Measurements from ENCODE around the gene B3GNT3. TPM values are rescaled to one million over a fixed set of nuclear protein-coding genes. Genes with fewer than 3 reads are reported as not detected.

The B3GNT3 gene
- total and polyA plus RNA-seq, 4 donors = 0.42 to 4.5 (median 1.9) TPM; not detected in 1

DNA sequence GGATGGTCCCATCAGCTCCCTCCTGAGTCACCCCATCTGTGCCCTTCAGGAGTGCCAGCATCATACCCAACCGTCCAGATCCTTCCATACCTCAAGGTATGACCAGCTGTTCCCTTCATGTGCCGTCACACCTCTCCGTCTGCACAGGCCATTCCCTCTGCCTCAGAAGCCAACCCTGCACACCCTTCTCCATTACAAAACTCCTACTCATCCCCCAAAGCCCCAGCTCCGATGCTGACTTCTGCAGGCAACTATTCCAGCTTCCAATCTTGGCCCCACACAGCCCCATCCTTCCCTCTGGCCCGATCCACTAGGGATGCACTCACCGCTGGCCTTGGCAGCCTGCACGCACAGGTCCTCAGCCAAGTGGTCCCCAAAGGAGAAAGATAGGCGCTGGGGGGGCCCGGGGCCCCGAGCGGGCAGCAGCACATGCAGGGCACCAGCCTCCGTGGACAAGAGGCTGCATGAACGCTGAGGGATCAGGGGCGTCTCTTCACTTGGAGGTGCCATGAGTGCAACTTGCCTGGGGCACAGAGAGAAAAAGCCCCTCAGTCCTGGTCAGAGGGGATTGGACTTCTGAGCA, 49.1 kb downstream of the B3GNT3 start:
- no peaks in the 10 kb centered on the region for H3K36me3 ChIP-seq (ENCODE audit: control insufficient read depth in 1 of 2, insufficient read depth in 2 of 2, low read length in 1 of 2)

DNA sequence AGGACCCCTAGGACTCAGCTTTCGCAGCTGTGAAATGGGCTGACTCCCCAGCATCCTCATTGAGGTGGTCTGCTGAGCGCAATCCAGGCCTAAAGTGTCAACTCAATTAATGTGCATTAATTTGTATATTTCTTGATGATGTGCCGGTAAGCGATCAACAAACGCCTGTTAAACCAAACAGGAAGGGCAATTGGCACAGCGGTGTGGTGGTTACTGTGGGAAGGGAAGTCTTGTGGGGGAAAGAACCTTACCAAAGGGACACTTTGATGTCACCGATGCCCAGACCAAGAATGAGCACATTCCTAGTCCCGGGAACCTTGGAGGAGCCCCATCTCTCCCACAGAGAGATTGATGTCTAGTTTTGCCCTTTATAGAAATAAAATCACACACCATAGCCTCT, 51.2 kb downstream of the B3GNT3 start:
- Histone ChIP-seq H3K4me1 (ENCODE audit: control insufficient read depth in 1 of 2, insufficient read depth in 2 of 2, low read length in 2 of 2) (no peaks in the 10 kb centered on the region), H3K27ac (ENCODE audit: low read depth in 1 of 2, low read length in 2 of 2) (no peak overlapping the region), H3K27me3 (ENCODE audit: control insufficient read depth in 1 of 2, insufficient read depth in 2 of 2, low read length in 1 of 2) (no peaks in the 10 kb centered on the region), H3K4me3 (ENCODE audit: low read length in 2 of 2) (no peak overlapping the region), H3K9me3 (ENCODE audit: control insufficient read depth, low read length) (no peaks in the 10 kb centered on the region), H3K36me3 (ENCODE audit: control insufficient read depth in 1 of 2, insufficient read depth in 2 of 2, low read length in 1 of 2) (no peaks in the 10 kb centered on the region)
- intact Hi-C loops (cut with DNase I) = no loop called here
- WGBS, 2 donors = 89 to 90% methylated on average over 8 of the region's 8 CpGs
- DNase-seq = no peak
- no peak for ATAC-seq (ENCODE audit: low FRiP score)

More for the DNA sequence above, 49.1 kb downstream of the B3GNT3 start:
- Histone ChIP-seq H3K27ac (ENCODE audit: low read depth in 1 of 2, low read length in 2 of 2) (no peak overlapping the region), H3K27me3 (ENCODE audit: control insufficient read depth in 1 of 2, insufficient read depth in 2 of 2, low read length in 1 of 2) (no peaks in the 10 kb centered on the region), H3K4me1 (ENCODE audit: control insufficient read depth in 1 of 2, insufficient read depth in 2 of 2, low read length in 2 of 2) (no peaks in the 10 kb centered on the region), H3K9me3 (ENCODE audit: control insufficient read depth, low read length) (no peaks in the 10 kb centered on the region), H3K4me3 (ENCODE audit: low read length in 2 of 2) (no peak overlapping the region)
- ATAC-seq (ENCODE audit: low FRiP score) (no peak), DNase-seq (no peak)
- 80 to 88% methylated on average over 14 of the region's 14 CpGs for WGBS, 2 donors
- intact Hi-C loops (cut with DNase I) = no loop called here

DNA sequence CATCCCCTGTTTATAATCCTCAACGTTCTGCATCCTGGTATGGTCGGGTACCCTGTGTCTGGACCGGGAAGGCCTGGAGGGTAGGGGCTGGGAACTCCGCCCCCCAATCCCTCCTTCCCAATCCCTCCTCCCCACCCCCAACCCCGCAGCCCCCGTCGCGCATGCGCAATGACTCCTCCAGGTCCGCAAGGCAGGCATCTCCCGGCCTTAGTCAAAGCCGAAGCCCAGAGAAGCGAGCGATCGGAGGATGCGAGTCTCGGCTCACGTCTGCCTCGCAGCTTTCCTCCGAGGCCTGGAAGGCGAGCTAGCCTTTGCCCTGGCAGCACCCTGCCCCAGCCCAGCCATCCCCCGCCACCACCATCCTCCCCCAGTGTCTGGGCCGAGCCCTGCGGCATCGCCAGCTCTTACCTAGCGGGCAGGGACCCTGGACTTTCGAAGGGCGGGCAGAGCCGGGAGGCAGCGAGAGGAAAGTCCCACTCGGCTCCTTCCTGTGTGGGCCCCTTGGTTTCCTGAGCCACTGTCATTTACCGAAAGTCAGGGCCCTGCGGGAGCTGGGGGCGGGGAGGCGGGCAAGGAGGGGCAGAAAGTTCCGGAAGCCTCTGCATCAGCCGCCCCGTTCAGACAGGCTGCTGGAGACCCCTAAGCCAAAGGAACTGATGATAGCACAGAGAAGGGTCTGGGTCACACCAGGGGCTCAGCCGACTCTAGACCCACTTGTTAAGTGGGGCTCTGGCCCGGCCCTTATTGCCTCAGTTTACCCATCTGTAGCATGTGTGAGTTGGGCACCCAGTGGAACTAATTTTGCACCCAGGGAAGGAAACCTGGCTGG, 52.8 kb downstream of the B3GNT3 start, which contains the start of gene JAK3:
TSS of gene JAK3 (minus strand) at position 445 of the 829 bp plus-strand sequence. CDS start 3,565 bp downstream, outside the sequence.
- H3K36me3 ChIP-seq (ENCODE audit: control insufficient read depth in 1 of 2, insufficient read depth in 2 of 2, low read length in 1 of 2) = no peaks in the 10 kb centered on the region
- WGBS, 2 donors = 9 to 12% methylated on average over 36 to 40 of the region's 40 CpGs
- H3K27me3 ChIP-seq (ENCODE audit: control insufficient read depth in 1 of 2, insufficient read depth in 2 of 2, low read length in 1 of 2) = no peaks in the 10 kb centered on the region
- no peak within 1 kb of the TSS for H3K4me3 ChIP-seq (ENCODE audit: low read length in 2 of 2)
- H3K27ac ChIP-seq (ENCODE audit: low read depth in 1 of 2, low read length in 2 of 2) = no peak within 1 kb of the TSS
- DNase-seq = peak; percentile 86 to 92
- peaks cover 2% of the 10 kb centered on the region for H3K9me3 ChIP-seq (ENCODE audit: control insufficient read depth, low read length)
- ATAC-seq (ENCODE audit: low FRiP score) = peak; percentile 67
- no peaks in the 10 kb centered on the region for H3K4me1 ChIP-seq (ENCODE audit: control insufficient read depth in 1 of 2, insufficient read depth in 2 of 2, low read length in 2 of 2)
- intact Hi-C loops (cut with DNase I) = no loop called here

DNA sequence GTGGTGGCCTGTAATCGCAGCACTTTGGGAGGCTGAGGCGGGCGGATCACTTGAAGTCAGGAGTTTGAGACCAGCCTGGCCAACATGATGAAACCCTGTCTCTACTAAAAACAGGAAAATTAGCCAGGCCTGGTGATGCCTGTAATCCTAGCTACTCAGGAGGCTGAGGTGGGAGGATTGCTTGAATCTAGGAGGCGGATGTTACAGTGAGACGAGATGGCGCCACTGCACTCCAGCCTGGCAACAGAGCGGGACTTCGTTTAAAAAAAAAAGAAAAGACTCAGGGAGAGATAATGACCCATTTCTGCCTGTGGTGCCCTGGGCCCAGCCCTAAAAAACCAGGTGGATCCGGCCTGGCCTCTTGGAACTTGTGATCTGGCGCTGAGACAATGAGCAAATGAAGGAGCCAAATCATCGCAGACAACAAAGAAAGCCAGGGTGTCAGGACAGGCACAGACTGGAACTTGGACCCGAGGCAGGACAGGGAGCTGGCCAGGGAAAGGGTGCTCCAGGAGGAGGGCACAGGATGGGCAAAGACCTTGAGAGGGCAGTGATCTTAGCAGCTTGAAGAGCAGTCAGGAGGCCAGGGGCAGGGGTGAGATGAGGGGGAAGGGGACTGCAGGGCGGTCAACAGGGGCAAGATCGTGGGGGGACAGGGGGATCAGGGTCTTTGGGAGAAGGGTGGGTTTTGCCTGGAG, 53.8 kb downstream of the B3GNT3 start:
- 88 to 91% methylated on average over 14 of the region's 14 CpGs for WGBS, 2 donors
- Histone ChIP-seq H3K27ac (ENCODE audit: low read depth in 1 of 2, low read length in 2 of 2) (no peak overlapping the region), H3K9me3 (ENCODE audit: control insufficient read depth, low read length) (peaks cover 2% of the 10 kb centered on the region), H3K4me1 (ENCODE audit: control insufficient read depth in 1 of 2, insufficient read depth in 2 of 2, low read length in 2 of 2) (no peaks in the 10 kb centered on the region), H3K4me3 (ENCODE audit: low read length in 2 of 2) (no peak overlapping the region), H3K36me3 (ENCODE audit: control insufficient read depth in 1 of 2, insufficient read depth in 2 of 2, low read length in 1 of 2) (no peaks in the 10 kb centered on the region), H3K27me3 (ENCODE audit: control insufficient read depth in 1 of 2, insufficient read depth in 2 of 2, low read length in 1 of 2) (no peaks in the 10 kb centered on the region)
- DNase-seq (no peak), ATAC-seq (ENCODE audit: low FRiP score) (no peak)
- intact Hi-C loops (cut with DNase I) = no loop called here

DNA sequence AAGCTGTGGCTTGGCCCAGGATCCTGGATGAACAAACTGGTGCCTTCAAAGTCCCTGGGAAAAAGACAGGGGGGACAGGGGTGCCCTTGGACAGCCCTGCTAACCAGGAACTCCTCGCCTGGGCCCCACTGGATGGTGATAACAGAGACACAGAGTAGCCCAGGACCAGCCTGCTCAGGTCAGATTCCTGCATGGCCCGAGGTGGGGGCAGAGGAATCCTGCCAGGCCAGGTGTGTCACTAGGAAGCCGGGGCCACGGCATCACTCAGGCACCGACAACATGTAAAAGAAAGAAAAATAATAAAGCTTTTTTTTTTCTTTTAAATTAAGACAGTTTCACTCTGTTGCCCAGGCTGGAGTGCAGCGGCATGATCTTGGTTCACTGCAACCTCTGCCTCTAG, 59.1 kb downstream of the B3GNT3 start:
- Histone ChIP-seq H3K9me3 (ENCODE audit: control insufficient read depth, low read length) (peaks cover 2% of the 10 kb centered on the region), H3K4me3 (ENCODE audit: low read length in 2 of 2) (no peak overlapping the region), H3K36me3 (ENCODE audit: control insufficient read depth in 1 of 2, insufficient read depth in 2 of 2, low read length in 1 of 2) (no peaks in the 10 kb centered on the region), H3K27me3 (ENCODE audit: control insufficient read depth in 1 of 2, insufficient read depth in 2 of 2, low read length in 1 of 2) (no peaks in the 10 kb centered on the region), H3K27ac (ENCODE audit: low read depth in 1 of 2, low read length in 2 of 2) (no peak overlapping the region), H3K4me1 (ENCODE audit: control insufficient read depth in 1 of 2, insufficient read depth in 2 of 2, low read length in 2 of 2) (no peaks in the 10 kb centered on the region)
- no peak for DNase-seq
- intact Hi-C loops (cut with DNase I) = loop anchor here in 1 of 2 donors (10.0 kb wide), 1 partner anchor 379 kb away; the partner anchor contains the start of gene SLC27A1
- 81 to 89% methylated on average over 6 of the region's 6 CpGs for WGBS, 2 donors
- no peak for ATAC-seq (ENCODE audit: low FRiP score)

DNA sequence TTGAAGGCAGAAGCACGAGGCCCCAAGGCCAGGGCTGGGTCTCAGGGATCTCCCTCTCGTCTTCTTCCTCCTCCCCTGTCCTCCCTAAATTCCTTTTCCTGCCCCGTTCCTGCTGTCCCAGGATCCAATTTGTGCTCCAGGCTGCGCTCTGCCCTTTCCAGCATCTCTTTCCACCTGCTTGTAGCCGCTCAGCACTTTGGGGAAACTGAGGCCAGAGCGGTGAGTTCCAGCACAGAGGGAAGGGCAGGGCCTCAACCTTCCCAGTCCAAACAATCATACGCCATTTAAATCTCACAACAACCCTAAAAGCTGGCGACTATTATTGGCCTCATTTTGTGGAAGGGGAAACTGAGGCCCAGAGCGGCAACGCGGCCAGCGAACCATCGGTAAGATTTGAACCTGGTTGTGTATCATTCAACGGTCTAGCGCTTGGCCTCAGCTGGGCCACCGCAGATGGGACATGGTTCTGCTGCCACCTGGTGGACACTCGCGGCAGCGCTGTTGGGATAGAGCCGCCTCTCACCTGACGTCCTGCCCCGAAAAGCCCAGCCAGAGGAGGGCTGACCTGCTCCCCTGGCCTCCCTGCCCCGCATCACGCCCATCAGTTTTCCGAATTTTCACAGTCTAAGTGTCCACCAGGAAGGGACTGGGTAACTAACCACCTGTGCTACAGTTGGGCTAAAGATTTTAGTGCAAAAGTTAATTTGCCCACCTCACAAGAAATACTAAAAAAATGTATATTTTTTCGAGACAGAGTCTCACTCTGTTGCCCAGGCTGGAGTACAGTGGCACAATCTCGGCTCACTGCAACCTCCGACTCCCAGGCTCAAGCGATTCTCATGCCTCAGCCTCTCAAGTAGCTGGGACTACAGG, 60.6 kb downstream of the B3GNT3 start:
- 13% methylated on average over 29 of the region's 29 CpGs for WGBS, 2 donors
- DNase-seq (peak; percentile 89 to 97), ATAC-seq (ENCODE audit: low FRiP score) (peak; percentile 78)
- Histone ChIP-seq H3K36me3 (ENCODE audit: control insufficient read depth in 1 of 2, insufficient read depth in 2 of 2, low read length in 1 of 2) (no peaks in the 10 kb centered on the region), H3K9me3 (ENCODE audit: control insufficient read depth, low read length) (peaks cover 2% of the 10 kb centered on the region), H3K4me1 (ENCODE audit: control insufficient read depth in 1 of 2, insufficient read depth in 2 of 2, low read length in 2 of 2) (no peaks in the 10 kb centered on the region), H3K27me3 (ENCODE audit: control insufficient read depth in 1 of 2, insufficient read depth in 2 of 2, low read length in 1 of 2) (no peaks in the 10 kb centered on the region), H3K27ac (ENCODE audit: low read depth in 1 of 2, low read length in 2 of 2) (no peak overlapping the region), H3K4me3 (ENCODE audit: low read length in 2 of 2) (no peak overlapping the region)
- intact Hi-C loops (cut with DNase I) = loop anchor here in 1 of 2 donors (10.0 kb wide), 1 partner anchor 381 kb away; the partner anchor contains the start of gene SLC27A1

DNA sequence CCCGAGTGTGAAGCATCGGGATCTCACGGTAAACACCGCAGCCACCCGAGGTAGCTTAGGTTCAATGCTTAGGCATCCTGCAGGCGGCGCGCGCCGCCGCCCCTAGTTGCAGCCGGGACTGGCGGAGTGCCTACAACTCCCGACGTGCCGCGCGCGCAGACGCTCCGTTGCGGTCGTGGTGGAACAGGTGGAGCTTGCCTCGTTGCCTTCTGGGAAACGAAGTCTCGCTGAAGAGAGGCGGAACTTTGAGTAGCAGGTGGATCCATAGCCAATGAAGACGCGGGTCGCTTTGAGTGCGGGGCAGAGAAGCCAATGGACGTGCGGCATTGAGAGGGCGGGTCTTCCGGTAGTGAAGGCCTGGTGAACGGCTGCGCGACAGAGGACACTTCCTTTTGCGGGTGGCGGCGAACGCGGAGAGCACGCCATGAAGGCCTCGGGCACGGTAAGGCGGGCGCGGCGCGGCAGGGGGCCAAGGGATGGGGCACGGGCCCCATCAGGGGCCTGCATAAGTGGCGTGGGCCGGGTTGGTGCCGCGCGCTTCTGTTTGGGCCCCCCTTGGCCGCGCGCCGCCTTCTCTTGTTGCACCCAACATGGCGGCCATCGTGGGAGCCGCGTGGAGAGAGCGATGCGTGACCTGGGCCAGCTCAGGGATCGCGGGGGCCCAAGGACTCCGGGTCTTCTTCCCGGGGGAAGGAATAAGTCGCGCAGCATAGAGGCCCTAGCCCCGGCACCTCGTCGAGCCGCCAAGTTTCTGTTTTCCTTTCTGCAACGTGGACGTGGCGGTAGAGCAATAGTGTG, 64.8 kb downstream of the B3GNT3 start, which contains the start of gene RPL18A:
TSS of gene RPL18A (plus strand) at position 378 of the 798 bp plus-strand sequence. CDS start at position 425, 47 bp downstream.
- H3K9me3 ChIP-seq (ENCODE audit: control insufficient read depth, low read length) = no peaks in the 10 kb centered on the region
- H3K27me3 ChIP-seq (ENCODE audit: control insufficient read depth in 1 of 2, insufficient read depth in 2 of 2, low read length in 1 of 2) = no peaks in the 10 kb centered on the region
- peaks cover 2 to 6% of the 10 kb centered on the region in 2 donors for H3K4me1 ChIP-seq (ENCODE audit: control insufficient read depth in 1 of 2, insufficient read depth in 2 of 2, low read length in 2 of 2)
- WGBS, 2 donors = 0% methylated on average over 73 to 80 of the region's 80 CpGs
- peak within 1 kb of the TSS in 1 of 2 donors; percentile 2 for H3K27ac ChIP-seq (ENCODE audit: low read depth in 1 of 2, low read length in 2 of 2)
- DNase-seq (peak; percentile 99), ATAC-seq (ENCODE audit: low FRiP score) (peak; percentile 98)
- H3K4me3 ChIP-seq (ENCODE audit: low read length in 2 of 2) = peak within 1 kb of the TSS; percentile 31 to 83
- intact Hi-C loops (cut with DNase I) = loop anchor here (2.0 to 10.0 kb wide), 4 partner anchors 73 to 385 kb away; partner anchors contain the start of genes CCDC124 (in 1 of the 2) and SLC27A1 (in 1 of the 2)
- H3K36me3 ChIP-seq (ENCODE audit: control insufficient read depth in 1 of 2, insufficient read depth in 2 of 2, low read length in 1 of 2) = peaks cover 0 to 1% of the 10 kb centered on the region in 2 donors
